GOT3 (cell line): ENCODE results near the gene TENM4.

Experiments used
- DNase-seq: peaks from one replicate; lab custom pipeline; 2025; ENCODE audit warnings: mixed read lengths; lab: John Stamatoyannopoulos, UW

TENM4 gene

GRCh38 chr11:78698612-78699011 lies 742.2 kb downstream of the TENM4 start:
- DNase-seq: no peak

GRCh38 chr11:78696177-78696576 lies 744.7 kb downstream of the TENM4 start:
- DNase-seq: no peak

DNA sequence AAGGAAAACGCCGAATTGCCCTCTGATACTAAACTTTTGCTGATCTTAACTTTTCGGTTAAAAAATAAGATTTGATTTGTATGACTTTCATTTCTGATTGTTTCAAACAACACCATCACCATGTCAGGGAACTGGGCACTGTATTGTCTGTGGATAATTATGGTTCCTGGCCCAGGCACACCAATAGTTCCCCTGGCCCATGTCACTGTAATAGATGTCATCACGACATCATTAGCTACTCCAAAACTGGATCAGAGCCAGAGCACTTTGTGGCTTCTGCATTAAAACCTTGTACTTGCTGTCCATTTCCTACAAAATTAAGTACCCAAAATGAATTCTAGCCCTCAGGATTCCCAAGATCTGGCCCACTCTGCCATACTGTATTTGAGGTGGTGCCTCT lies 746.7 kb downstream of the TENM4 start:
- no peak for DNase-seq

- DNase-seq: no peak
These were observed 749.6 kb downstream of the TENM4 start for GRCh38 chr11:78691215-78691614.

GRCh38 chr11:78690352-78690987 lies 750.4 kb downstream of the TENM4 start:
- no peak for DNase-seq

DNA sequence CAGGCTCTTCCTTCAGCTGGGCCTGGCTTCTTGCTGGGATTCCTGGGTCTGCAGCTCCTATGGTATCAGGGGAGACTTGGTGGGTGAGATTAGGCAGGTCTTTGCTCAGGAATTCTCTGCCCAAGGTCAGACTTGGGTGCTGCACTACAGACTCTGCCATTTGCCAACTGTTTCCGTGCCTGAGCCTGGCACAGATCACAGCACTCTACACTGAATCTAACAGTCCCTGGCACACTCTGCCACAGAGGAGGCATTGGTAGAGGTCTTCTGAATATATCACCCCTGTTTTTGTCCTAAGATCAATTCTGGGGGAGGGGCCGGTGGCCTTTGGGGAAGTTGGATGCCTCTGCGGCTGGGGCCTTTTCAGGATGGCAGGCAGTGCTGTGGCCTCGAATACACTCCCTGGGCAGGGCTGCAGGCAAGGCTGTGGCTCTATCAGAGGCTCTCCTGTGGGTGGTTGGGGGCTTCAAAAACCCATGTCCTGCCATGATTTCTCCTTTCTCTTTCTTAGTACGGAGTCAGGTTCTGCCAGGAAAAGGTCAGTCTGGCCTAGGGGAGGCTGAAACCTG lies 751.2 kb downstream of the TENM4 start:
- DNase-seq: no peak

DNA sequence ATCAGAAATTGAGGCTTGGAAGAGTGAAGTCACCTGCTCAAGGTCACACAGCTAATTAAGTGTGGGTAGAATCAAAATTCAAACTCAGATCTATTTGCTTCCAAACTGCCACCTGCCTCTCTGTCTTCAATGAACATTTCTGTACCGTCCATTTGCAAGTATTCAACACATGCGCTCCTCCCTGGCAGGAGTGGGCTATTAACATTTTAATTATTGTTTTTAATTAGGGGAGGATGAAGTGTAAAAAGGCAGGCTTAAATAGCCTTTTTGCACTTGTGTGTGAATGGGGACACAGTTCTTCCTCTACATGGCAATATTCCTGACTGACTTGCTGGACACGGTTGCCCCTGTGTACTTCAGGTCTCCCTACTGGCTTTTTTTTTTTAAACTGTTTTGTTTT lies 751.7 kb downstream of the TENM4 start:
- DNase-seq: no peak

DNA sequence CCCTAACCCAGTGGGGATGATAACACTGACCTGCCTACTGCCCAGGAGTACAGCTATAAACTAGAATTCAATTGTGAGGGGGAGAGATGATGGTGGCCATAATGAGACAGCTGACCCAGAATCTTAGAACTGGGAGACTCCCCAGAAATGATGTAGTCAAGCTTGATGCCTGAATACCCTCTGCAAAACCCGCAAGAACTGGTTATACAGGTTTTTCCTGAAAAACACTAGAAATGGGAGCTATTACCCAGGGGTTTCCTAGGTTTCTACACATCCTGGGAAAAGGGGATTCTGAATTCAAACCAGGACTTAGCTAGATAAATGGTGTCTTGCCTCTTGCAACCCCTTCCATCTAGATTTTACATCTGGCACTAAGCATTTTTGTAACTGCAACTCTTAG lies 752.4 kb downstream of the TENM4 start:
- no peak for DNase-seq

DNA sequence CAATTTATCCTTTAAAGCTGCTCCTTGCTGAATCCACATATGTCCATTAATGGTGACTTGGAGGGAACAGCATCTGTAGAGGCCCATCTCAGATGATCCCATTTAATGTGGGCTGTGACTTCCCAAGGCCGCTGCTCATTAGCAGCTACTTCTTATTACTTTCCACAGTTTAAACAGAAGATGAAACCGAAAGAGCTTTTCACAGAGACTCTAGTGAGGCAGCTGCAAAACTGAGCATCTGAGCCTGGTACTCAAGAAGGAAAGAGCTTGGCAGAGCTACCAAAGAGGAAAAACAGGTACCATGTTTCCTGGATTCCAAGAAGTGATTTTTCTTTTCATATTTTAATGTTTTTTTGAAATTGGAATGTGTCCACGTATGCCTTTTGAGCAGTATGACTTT lies 755.7 kb downstream of the TENM4 start:
- no peak for DNase-seq

DNA sequence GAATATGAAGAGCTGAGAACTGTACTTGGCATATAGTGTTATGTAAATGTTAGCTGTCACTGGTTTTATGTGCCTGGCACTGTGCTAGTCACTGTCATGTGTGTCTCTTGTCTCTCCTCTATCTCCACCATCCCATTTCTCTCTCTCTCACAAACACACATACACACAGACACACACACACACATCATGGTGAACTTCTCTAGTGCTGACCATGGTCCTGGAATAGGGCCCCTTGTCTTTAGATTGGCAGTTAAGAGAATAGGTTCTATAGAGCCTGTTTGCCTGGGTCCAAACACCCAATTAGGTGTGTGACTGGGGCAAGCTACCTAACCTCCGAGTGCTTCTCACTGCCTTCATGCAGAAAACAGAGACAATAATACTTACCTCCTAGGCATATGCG lies 756.5 kb downstream of the TENM4 start:
- DNase-seq: no peak

DNA sequence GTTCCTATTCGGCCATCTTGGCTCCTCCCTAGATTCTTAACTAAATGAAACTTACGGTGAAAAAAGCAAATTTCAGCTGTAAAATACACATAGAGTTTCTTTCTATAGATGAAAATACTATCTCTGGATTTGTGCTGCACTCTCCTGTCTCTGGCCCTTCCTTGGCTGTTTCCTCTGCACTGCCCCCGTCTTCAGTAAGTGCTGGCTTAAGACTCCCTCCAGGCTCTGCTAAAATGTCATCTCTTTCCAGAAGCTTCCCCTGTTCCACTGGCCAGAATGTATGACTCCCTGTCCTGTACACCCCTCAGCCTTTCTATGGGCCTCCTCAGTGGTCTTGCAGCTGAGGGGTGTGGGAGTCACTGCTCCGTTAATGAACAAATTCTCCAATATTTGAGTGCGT lies 757.1 kb downstream of the TENM4 start:
- no peak for DNase-seq

DNA sequence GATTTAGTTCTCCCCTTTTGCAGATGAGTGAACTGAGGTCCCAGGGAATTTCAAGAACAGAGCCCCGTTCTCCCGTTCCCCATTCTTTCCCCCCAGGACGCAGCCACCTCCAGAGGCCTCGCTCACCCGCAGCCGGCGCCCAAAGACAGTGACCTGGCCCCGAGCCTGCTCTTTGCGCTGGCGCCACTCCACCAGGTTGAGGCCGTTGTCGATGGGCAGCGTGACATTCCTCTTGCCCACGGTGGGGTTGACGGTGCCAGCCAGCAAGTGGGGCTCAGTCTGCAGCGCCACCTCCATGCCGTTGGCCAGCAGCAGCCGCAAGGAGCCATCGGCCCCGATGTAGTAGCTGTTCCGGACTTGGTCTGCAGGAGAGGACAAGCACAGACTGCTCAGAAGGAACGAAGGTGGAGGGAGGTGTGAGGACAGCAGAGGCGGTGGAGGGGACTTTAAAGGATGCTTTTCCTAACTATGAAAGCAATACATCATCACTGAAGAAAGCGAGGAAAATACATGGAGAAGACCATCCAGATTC lies 764.7 kb downstream of the TENM4 start:
- no peak for DNase-seq

- DNase-seq: no peak
These were observed 767.8 kb downstream of the TENM4 start for GRCh38 chr11:78672850-78673620.

DNA sequence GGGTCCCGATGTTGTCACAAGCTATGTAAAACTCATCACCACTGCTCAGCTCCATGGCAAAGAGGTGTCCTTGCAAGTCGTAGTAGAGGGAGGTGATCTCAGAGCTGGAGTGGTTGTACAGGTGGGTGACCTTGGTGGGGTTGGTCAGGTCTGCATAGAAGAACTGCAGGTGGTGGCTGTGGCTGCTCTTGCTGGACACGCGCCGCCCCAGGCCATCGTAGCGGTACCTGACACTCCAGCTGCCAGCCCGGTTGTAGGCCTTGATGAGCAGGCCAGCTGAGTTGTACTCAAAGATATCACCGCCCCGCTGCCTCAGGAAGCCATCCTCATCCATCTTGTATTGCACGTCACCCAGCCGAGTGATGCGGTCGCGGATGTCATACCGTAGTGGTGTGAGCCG lies 771.6 kb downstream of the TENM4 start:
- DNase-seq: no peak

DNA sequence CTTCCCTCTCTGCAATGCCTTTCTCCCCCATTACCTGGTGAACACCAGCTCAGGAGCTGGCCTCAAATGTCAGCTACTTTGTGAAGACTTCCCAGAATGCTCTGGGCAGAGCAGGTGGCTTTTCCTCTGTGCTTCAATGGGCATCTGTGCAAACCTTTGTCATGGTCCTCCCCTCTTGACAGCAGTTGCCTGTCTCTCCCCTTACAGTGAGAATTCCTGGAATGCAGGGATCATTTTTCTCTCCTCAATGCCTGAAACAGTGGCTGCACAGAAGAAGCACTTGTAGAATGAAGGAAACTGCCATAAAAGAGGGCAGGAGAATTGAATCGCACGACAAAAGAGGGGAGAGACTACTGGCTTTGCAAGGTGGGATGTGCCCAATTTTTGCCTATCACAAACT lies 773.4 kb downstream of the TENM4 start:
- no peak for DNase-seq

DNA sequence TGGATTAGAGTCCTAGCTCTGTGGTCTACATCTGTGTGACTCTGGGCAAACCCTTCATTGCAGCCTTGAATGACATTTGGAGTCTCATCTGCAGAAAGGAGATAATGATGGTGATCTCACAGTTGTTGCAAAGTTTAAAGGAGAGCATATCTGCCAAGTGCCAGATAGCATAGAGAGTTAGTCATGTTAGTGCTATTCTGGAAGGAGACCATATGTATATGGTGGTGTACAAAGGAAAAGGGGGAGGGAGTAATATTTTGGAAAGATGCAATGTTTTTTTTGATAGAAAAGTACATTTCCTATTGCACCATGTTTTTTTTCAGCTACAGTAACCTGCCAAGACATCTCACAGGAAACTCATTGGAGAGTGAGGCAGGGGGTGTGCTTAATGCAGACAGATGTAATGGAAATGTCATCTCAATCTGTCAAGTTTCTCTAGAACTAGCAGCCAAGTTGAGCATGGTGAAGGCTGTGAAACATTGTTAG lies 774.1 kb downstream of the TENM4 start:
- no peak for DNase-seq

GRCh38 chr11:78664636-78665035 lies 776.2 kb downstream of the TENM4 start:
- DNase-seq: no peak

- DNase-seq: no peak
These were observed 778.0 kb downstream of the TENM4 start for GRCh38 chr11:78662811-78663210.

- no peak for DNase-seq
These were observed 780.4 kb downstream of the TENM4 start for GRCh38 chr11:78660471-78660870.

DNA sequence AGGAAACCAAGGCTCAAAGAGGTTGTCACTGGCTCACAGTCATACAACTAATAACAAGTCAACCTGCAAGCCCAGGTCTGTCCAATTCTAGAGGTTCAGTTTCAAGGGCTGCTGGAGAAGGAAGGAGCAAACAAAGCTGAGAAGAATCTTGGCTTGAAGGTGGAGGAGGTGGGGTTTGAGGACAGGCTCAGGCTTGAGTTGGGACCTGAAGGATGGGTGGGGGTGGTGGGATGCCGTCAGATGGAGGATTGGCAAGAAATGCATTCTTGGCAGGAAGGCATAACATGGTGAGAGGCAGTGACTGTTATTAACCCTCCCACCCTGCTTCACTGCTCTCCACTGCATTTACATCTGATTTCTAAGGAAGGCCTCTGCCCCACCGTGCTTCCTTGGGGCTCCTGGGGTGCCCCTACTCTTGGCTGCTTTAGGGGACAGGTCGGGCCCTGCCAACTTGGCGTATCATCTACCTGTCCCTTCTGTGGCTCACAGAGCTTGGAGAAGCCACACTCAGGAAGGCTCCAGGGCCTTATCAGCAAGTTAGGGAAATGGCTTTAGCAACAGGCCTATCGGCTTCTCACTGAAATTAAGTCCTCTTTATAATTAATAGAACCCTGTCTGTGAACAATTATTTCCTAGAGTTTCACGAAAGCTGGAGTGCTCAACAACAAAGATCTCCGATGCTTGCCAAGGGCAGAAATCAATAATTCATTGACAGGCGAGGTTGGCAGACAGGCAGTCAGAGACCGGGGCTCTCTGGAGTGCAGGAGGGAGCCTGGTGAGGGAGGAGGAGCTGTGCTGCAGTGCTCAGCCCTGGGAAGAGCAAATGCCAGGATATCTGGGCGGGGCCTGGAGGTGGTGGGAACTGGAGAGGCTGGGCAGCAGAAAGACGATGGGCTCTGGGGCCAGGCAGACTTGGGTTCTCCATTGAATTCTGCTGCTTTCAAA lies 781.2 kb downstream of the TENM4 start:
- DNase-seq: no peak

DNA sequence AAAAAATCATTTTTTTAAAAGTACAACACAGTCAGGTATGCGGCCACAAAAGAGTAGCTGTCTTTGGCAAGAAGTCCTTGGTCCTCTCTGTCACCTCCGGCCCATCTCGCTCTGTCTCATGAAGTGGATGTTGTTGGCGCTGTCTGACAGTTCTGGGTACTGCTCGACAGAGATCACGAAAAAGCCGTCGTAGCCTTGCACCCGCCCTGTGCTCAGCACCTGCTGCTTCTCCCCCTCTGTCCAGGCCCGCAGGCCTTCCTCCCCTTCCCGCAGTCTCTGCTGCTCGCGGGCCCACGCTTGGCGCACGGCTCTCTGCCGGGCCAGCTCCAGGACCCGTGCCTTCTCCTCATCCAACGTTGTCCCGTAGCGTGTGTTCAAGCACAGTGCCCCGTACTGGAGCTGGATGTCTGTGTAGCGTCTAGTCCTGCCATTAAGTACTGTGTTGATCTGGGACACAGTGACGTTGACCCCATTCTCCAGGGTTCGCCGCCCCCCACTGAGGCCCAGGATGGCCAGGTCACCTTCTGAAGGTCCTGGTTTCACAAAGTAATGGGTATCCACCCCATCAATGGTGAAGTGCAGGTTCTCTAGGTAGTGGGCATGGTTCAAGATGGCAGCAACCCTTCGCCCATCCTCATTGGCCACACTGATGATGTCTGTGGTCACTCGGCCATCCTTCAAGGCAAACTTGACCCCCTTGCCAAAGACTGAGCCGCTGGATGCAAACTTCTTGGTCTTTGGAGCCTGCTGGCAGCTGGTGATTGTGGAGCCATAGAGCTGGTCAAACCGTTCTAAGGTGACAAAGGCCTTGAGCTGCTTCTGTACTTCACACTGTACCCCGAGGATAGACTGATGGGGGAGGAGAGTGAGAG lies 782.6 kb downstream of the TENM4 start:
- no peak for DNase-seq
